ENCODE data around the gene RGS4.

DNA sequence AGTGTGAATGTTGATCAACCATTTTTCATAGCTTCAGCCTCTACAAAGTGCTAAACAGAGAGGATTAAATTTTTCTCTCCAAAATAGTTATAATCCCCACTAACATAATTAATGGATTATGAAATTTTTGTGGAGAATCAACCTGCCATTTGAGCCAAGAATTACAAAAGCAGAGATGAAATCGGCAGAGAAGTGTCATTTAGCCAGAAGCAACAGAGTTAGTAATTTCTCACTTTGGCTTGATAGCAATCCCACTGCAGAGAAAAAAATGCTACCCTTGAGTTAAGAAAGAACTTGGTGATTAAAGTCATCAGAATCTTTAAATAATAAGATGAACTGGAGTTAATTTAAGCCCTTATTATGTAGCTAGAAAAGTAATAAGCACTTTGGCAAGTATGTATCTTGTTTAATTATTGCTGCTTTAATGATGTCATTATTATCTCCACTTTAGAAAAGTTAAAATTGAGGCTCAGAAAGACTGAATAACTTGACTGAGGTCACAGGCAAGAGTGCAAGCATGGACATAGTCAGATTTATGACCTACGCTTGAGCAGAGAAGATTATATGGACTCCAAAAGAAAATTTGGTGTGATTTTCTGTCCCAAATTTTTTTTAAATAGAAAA, 37.3 kb downstream of the RGS4 start:
- no peak for TF ChIP-seq POLR2A (IDR thresholded peaks at IDR 0.05)
- TF ChIP-seq, protein P1, sequence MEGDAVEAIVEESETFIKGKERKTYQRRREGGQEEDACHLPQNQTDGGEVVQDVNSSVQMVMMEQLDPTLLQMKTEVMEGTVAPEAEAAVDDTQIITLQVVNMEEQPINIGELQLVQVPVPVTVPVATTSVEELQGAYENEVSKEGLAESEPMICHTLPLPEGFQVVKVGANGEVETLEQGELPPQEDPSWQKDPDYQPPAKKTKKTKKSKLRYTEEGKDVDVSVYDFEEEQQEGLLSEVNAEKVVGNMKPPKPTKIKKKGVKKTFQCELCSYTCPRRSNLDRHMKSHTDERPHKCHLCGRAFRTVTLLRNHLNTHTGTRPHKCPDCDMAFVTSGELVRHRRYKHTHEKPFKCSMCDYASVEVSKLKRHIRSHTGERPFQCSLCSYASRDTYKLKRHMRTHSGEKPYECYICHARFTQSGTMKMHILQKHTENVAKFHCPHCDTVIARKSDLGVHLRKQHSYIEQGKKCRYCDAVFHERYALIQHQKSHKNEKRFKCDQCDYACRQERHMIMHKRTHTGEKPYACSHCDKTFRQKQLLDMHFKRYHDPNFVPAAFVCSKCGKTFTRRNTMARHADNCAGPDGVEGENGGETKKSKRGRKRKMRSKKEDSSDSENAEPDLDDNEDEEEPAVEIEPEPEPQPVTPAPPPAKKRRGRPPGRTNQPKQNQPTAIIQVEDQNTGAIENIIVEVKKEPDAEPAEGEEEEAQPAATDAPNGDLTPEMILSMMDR (IDR thresholded peaks at IDR 0.05), result no peak
- TF ChIP-seq POLR2AphosphoS5 (IDR thresholded peaks at IDR 0.05), result no peak
